HG03521 (cell line): Measurements from ENCODE around the gene RAMP3.
"Not testable (repeated sequence)": the region's sequence is repeated elsewhere in the genome, so short reads cannot be mapped to it uniquely, and the experiment has no call there.

Source experiments
- ATAC-seq: cut with Tn5 transposase; IDR thresholded peaks from one replicate; pipeline ENCODE4 v1.9.1; 2021; ENCODE audit warnings: mild to moderate bottlenecking, moderate library complexity; ENCODE audit not compliant: unreplicated experiment

The RAMP3 gene

GRCh38 chr7:45131891-45132290 lies 25.7 kb upstream of the RAMP3 start:
- no peak for ATAC-seq

DNA sequence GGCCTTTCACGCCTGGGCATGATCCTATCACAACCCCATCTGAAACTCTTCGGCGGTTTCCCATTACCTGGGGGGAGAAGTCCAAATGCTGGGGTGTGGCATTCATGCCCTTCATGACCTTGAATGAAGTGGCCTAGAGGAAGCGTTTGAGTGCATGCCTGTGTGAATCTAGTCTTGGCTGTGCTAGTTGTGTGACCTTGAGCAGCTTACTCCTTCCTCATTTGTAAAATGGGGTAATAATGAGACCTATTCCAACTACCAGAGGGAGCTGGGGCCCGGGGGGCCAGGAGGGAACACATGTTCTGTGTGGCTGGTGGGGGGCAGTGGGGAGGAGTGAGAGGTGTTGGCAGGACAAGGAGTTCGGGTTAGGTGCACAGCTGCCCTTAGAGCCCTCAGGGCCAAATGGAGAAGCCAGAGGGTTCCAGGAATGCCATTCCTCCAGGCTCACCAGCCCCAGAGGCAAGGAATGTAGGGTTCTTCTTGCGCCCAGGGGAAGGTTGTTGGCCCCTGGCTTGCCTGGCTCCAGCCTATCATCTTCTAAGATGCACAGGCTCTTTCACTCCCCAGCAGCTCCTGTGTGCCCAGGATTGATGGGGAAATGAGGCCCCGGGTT lies 24.8 kb upstream of the RAMP3 start:
- ATAC-seq: no peak

- no peak for ATAC-seq
Observed at GRCh38 chr7:45133352-45133751, 24.2 kb upstream of the RAMP3 start.

- no peak for ATAC-seq
Observed at GRCh38 chr7:45133877-45134276, 23.7 kb upstream of the RAMP3 start.

GRCh38 chr7:45136106-45137060 lies 21.2 kb upstream of the RAMP3 start:
- peak; percentile 63 for ATAC-seq

DNA sequence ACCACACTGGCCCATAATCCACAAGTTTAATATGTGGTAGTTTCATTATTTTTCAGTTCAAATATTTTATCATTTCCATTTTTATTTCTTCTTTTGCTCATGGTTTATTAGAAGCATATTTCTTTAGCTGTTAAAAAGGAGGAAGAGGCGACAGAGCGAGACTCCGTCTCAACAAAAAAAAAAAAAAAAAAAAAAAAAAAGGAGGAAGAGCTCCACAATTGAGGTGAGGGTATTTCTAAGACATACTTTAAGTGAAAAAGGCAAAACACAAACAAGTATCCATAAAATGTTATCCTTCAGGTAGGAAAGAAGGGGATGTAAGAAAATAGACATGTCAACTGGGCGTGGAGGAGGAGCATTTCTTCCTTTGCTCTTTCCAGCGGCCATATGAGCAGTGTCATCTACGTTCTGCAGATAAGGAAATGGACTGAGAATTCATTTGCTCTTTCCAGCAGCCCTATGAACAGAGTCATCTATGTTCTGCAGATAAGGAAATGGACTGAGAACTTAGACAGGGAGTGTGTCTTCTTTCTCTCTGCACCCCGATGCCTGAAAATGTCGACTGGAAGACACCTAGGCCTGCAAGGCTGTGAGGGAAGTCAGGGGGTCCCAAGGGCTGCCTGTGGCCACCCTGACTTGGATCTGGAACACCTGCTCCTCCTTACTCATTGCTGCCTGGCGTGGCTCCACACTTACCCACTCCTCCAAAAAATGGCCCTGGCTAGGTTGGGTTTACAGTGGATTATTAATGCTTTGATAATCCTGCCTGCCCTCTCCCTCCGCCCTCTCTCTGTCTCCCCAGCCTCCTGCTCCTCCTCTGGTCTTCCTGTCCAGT lies 18.9 kb upstream of the RAMP3 start:
- ATAC-seq: no peak

- ATAC-seq: no peak
Observed at GRCh38 chr7:45140827-45141226, 16.8 kb upstream of the RAMP3 start.

- no peak for ATAC-seq
Observed at GRCh38 chr7:45143616-45144015, 14.0 kb upstream of the RAMP3 start.

DNA sequence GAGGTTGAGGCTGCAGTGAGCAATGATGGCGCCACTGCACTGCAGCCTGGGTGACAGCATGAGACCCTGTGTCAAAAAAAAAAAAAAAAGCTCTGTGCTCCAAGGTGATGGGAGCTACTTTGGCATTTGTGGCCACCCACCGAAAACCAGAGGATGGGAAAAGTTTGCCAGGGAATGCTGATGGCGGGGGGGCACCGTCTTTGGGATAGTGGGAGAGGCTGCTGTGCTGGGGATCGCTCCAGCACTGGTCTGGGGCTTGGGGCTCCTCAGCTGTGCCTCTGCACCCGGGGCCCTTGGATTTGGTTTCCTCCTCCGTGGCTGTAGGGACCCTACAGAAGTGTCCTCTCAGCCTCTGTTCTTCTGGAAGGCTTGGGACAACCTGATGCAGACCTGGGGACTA lies 11.7 kb upstream of the RAMP3 start:
- no peak for ATAC-seq

- no peak for ATAC-seq
Observed at GRCh38 chr7:45146531-45147379, 10.8 kb upstream of the RAMP3 start.

GRCh38 chr7:45147858-45148652 lies 9.5 kb upstream of the RAMP3 start:
- ATAC-seq: no peak

DNA sequence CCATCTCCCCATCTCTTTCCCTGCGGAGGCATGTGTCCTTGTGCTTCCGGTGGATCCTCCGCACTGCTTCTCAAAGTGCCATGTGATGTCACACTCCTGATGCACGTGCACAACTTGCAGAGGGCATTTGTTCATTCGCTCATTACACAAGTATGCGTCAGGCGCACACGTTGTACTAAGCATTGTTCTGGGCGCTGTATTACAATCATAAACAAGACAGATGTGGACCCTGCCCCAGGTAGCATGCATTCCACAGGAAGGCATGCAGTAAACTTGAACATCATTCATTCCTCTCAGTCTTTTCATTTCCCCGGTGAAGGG lies 9.0 kb upstream of the RAMP3 start:
- ATAC-seq: no peak

DNA sequence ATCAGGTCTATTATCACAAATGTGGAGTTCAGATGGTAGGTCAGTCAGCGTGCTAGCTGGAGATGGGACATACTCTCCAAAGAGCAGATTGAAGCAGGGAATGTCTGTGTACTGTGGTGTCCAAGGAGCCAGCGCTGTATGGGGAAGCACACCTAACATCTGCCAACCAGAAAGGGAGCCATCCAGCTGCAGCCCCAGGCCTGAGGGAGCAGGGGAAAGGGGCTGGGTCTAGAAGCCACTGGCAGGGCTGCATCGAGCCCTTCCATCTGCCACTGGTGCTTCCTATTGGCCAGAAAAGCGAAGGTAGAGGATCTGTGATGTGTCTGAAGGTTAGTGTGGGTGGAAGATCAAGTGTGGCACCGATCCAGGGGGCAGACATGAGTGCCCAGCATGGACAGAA lies 8.0 kb upstream of the RAMP3 start:
- ATAC-seq: no peak

GRCh38 chr7:45150199-45150598 lies 7.4 kb upstream of the RAMP3 start:
- ATAC-seq: no peak

GRCh38 chr7:45151131-45151684 lies 6.4 kb upstream of the RAMP3 start:
- ATAC-seq: no peak

DNA sequence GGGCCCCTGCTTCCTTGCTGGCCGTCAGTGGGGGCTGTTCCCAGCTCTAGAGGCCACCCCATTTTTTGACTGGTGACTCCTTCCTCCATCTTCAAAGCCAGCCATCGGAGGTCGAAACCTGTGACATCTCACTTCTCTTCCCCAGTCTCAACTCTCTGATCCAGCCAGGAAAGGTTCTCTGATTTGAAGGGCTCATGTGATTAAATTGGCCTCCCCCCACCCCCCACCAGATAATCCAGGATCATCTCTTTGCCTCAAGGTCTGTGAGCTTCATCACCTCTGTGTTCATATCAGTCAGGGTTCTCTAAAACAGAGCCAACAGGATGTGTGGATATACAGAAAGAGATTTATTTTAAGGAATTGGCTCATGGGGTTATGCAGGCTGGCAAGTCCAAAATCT lies 5.6 kb upstream of the RAMP3 start:
- no peak for ATAC-seq

- ATAC-seq: no peak
Observed at GRCh38 chr7:45153233-45153632, 4.4 kb upstream of the RAMP3 start.

DNA sequence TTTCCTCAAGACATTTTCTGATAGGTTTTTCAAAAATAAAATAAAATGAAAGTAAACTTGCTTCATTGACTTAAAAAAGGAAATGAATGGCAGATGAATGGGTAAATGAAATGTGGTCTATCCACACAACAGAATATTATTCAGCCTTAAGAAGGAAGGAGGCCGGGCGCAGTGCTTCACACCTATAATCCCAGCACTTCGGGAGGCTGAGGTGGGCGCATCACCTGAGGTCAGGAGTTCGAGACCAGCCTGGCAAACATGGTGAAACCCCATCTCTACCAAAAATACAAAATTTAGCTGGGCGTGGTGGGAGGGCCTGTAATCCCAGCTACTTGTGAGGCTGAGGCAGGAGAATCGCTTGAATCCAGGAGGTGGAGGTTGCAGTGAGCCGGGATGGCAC lies 3.7 kb upstream of the RAMP3 start:
- ATAC-seq: not testable (repeated sequence)

- ATAC-seq: no peak
Observed at GRCh38 chr7:45155357-45155900, 2.2 kb upstream of the RAMP3 start.
